ENCODE measurements around the gene ZDHHC19. TPM values are rescaled to one million over a fixed set of nuclear protein-coding genes. Genes with fewer than 3 reads are reported as not detected.
A peak's percentile ranks its signal among the peaks of the same experiment; 100 is the strongest.

Gene ZDHHC19
- total and polyA plus RNA-seq, 2 experiments from 2014 or later = 1.3 to 15.7 TPM

DNA sequence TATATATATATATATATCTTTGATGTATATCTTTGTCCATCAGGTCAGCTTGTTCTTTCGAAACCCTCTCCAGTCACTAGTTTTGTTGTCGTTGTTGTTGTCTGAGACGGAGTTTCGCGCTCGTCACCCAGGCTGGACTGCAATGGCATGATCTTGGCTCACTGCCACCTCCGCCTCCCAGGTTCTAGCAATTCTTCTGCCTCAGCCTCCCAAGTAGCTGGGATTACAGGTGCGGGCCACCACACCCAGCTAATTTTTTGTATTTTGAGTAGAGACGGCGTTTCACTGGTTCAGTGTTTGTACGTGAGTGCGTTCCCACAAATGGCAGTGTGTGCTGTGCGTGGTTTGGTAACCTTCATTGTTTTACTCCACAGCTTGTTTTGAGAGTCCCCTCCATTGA is 51.7 kb downstream of the ZDHHC19 start:
- Histone ChIP-seq H3K27me3 (ENCODE audit: insufficient read depth) (no peaks in the 10 kb centered on the region), H3F3A (replicated peaks; ENCODE audit: low read depth) (no peaks in the 10 kb centered on the region), H3K36me3 (ENCODE audit: insufficient read depth) (no peaks in the 10 kb centered on the region), H3K4me3 (no peak overlapping the region), H3K4me1 (ENCODE audit: insufficient read depth) (peaks cover 17% of the 10 kb centered on the region), H3K27ac (ENCODE audit: low read depth) (no peak overlapping the region), H4K20me1 (replicated peaks; ENCODE audit: insufficient read depth) (no peaks in the 10 kb centered on the region), H2AFZ (peak overlapping the region; percentile 60; the same call in 1 of the 2 replicates), H3K79me2 (replicated peaks; ENCODE audit: insufficient read depth) (no peaks in the 10 kb centered on the region), H3K9me2 (ENCODE audit: insufficient read depth) (no peaks in the 10 kb centered on the region), H3K4me2 (no peak overlapping the region)
- DNase-seq (ENCODE audit: low spot score) = no peak
- peak overlapping the region; percentile 92; the same call in 1 of the 2 replicates for H3K27ac Mint-ChIP-seq
- peaks cover 10% of the 10 kb centered on the region for H3K27me3 Mint-ChIP-seq (ENCODE audit: insufficient read depth, low read depth, poor library complexity)
- H3K36me3 Mint-ChIP-seq (ENCODE audit: low read depth) = no peaks in the 10 kb centered on the region
- H3K9me3 Mint-ChIP-seq = no peaks in the 10 kb centered on the region
- peaks cover 29% of the 10 kb centered on the region for H3K4me1 Mint-ChIP-seq
- no peak for ATAC-seq
- no peak overlapping the region for H3K4me3 Mint-ChIP-seq
- TF ChIP-seq ZNF114 (CRISPR knock-in tag; IDR thresholded peaks at IDR 0.05) (no peak), EZH2 (IDR thresholded peaks at IDR 0.05; ENCODE audit: low read depth, unreplicated experiment) (no peak), STAT1 (IDR thresholded peaks at IDR 0.05; ENCODE audit: unreplicated experiment) (no peak), POLR2AphosphoS5 (IDR thresholded peaks at IDR 0.05; ENCODE audit: low read depth) (no peak), CREB1 (CRISPR knock-in tag; IDR thresholded peaks at IDR 0.05; ENCODE audit: low read depth) (no peak), NANOG (IDR thresholded peaks at IDR 0.05; ENCODE audit: borderline replicate concordance) (no peak), JUNB (IDR thresholded peaks at IDR 0.05; ENCODE audit: unreplicated experiment) (no peak), EZH2phosphoT487 (IDR thresholded peaks at IDR 0.05; ENCODE audit: unreplicated experiment) (no peak), ZNF331 (CRISPR knock-in tag; IDR thresholded peaks at IDR 0.05; ENCODE audit: low read depth) (no peak)
- TF ChIP-seq, protein P1, sequence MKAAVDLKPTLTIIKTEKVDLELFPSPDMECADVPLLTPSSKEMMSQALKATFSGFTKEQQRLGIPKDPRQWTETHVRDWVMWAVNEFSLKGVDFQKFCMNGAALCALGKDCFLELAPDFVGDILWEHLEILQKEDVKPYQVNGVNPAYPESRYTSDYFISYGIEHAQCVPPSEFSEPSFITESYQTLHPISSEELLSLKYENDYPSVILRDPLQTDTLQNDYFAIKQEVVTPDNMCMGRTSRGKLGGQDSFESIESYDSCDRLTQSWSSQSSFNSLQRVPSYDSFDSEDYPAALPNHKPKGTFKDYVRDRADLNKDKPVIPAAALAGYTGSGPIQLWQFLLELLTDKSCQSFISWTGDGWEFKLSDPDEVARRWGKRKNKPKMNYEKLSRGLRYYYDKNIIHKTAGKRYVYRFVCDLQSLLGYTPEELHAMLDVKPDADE (IDR thresholded peaks at IDR 0.05) = no peak
- TF ChIP-seq, protein P2, sequence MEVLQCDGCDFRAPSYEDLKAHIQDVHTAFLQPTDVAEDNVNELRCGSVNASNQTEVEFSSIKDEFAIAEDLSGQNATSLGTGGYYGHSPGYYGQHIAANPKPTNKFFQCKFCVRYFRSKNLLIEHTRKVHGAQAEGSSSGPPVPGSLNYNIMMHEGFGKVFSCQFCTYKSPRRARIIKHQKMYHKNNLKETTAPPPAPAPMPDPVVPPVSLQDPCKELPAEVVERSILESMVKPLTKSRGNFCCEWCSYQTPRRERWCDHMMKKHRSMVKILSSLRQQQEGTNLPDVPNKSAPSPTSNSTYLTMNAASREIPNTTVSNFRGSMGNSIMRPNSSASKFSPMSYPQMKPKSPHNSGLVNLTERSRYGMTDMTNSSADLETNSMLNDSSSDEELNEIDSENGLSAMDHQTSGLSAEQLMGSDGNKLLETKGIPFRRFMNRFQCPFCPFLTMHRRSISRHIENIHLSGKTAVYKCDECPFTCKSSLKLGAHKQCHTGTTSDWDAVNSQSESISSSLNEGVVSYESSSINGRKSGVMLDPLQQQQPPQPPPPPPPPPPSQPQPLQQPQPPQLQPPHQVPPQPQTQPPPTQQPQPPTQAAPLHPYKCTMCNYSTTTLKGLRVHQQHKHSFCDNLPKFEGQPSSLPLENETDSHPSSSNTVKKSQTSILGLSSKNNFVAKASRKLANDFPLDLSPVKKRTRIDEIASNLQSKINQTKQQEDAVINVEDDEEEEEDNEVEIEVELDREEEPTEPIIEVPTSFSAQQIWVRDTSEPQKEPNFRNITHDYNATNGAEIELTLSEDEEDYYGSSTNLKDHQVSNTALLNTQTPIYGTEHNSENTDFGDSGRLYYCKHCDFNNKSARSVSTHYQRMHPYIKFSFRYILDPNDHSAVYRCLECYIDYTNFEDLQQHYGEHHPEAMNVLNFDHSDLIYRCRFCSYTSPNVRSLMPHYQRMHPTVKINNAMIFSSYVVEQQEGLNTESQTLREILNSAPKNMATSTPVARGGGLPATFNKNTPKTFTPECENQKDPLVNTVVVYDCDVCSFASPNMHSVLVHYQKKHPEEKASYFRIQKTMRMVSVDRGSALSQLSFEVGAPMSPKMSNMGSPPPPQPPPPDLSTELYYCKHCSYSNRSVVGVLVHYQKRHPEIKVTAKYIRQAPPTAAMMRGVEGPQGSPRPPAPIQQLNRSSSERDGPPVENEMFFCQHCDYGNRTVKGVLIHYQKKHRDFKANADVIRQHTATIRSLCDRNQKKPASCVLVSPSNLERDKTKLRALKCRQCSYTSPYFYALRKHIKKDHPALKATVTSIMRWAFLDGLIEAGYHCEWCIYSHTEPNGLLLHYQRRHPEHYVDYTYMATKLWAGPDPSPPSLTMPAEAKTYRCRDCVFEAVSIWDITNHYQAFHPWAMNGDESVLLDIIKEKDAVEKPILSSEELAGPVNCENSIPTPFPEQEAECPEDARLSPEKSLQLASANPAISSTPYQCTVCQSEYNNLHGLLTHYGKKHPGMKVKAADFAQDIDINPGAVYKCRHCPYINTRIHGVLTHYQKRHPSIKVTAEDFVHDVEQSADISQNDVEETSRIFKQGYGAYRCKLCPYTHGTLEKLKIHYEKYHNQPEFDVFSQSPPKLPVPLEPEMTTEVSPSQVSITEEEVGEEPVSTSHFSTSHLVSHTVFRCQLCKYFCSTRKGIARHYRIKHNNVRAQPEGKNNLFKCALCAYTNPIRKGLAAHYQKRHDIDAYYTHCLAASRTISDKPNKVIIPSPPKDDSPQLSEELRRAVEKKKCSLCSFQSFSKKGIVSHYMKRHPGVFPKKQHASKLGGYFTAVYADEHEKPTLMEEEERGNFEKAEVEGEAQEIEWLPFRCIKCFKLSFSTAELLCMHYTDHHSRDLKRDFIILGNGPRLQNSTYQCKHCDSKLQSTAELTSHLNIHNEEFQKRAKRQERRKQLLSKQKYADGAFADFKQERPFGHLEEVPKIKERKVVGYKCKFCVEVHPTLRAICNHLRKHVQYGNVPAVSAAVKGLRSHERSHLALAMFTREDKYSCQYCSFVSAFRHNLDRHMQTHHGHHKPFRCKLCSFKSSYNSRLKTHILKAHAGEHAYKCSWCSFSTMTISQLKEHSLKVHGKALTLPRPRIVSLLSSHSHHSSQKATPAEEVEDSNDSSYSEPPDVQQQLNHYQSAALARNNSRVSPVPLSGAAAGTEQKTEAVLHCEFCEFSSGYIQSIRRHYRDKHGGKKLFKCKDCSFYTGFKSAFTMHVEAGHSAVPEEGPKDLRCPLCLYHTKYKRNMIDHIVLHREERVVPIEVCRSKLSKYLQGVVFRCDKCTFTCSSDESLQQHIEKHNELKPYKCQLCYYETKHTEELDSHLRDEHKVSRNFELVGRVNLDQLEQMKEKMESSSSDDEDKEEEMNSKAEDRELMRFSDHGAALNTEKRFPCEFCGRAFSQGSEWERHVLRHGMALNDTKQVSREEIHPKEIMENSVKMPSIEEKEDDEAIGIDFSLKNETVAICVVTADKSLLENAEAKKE (CRISPR knock-in tag; IDR thresholded peaks at IDR 0.05) = no peak
- TF ChIP-seq, protein P3, sequence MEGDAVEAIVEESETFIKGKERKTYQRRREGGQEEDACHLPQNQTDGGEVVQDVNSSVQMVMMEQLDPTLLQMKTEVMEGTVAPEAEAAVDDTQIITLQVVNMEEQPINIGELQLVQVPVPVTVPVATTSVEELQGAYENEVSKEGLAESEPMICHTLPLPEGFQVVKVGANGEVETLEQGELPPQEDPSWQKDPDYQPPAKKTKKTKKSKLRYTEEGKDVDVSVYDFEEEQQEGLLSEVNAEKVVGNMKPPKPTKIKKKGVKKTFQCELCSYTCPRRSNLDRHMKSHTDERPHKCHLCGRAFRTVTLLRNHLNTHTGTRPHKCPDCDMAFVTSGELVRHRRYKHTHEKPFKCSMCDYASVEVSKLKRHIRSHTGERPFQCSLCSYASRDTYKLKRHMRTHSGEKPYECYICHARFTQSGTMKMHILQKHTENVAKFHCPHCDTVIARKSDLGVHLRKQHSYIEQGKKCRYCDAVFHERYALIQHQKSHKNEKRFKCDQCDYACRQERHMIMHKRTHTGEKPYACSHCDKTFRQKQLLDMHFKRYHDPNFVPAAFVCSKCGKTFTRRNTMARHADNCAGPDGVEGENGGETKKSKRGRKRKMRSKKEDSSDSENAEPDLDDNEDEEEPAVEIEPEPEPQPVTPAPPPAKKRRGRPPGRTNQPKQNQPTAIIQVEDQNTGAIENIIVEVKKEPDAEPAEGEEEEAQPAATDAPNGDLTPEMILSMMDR (conservative IDR thresholded peaks at IDR 0.05; ENCODE audit: low read depth in 2 of 2) = no peak
- TF ChIP-seq, protein P4, sequence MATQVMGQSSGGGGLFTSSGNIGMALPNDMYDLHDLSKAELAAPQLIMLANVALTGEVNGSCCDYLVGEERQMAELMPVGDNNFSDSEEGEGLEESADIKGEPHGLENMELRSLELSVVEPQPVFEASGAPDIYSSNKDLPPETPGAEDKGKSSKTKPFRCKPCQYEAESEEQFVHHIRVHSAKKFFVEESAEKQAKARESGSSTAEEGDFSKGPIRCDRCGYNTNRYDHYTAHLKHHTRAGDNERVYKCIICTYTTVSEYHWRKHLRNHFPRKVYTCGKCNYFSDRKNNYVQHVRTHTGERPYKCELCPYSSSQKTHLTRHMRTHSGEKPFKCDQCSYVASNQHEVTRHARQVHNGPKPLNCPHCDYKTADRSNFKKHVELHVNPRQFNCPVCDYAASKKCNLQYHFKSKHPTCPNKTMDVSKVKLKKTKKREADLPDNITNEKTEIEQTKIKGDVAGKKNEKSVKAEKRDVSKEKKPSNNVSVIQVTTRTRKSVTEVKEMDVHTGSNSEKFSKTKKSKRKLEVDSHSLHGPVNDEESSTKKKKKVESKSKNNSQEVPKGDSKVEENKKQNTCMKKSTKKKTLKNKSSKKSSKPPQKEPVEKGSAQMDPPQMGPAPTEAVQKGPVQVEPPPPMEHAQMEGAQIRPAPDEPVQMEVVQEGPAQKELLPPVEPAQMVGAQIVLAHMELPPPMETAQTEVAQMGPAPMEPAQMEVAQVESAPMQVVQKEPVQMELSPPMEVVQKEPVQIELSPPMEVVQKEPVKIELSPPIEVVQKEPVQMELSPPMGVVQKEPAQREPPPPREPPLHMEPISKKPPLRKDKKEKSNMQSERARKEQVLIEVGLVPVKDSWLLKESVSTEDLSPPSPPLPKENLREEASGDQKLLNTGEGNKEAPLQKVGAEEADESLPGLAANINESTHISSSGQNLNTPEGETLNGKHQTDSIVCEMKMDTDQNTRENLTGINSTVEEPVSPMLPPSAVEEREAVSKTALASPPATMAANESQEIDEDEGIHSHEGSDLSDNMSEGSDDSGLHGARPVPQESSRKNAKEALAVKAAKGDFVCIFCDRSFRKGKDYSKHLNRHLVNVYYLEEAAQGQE (IDR thresholded peaks at IDR 0.05; ENCODE audit: unreplicated experiment) = no peak
